Keratinocyte (primary cell): Measurements from ENCODE around the gene TNRC6A.

Source experiments
- EZH2 ChIP-seq: IDR thresholded peaks from one replicate; pipeline ENCODE4 v1.6.1; 2012; ENCODE audit warnings: inconsistent platforms, mild to moderate bottlenecking, low read length, moderate library complexity
- TF ChIP-seq, protein P1 (sequence below), 3 experiments: IDR thresholded peaks in 1 of 3; conservative IDR thresholded peaks in 1 of 3; optimal IDR thresholded peaks in 1 of 3; 2 replicates in 2 of 3; 3 replicates in 1 of 3; pipeline versions ENCODE3 to v1.5.1; 2011; ENCODE audit warnings: low read length in 3 of 3, mild to moderate bottlenecking in 3 of 3, moderate library complexity in 2 of 3, control low read depth in 1 of 3, inconsistent platforms in 1 of 3; ENCODE audit not compliant: insufficient read depth in 2 of 3; ENCODE audit errors: extremely low read depth in 1 of 3

GRCh38 chr16:24852281-24852721 lies 122.8 kb downstream of the TNRC6A start:
- TF ChIP-seq, protein P1, sequence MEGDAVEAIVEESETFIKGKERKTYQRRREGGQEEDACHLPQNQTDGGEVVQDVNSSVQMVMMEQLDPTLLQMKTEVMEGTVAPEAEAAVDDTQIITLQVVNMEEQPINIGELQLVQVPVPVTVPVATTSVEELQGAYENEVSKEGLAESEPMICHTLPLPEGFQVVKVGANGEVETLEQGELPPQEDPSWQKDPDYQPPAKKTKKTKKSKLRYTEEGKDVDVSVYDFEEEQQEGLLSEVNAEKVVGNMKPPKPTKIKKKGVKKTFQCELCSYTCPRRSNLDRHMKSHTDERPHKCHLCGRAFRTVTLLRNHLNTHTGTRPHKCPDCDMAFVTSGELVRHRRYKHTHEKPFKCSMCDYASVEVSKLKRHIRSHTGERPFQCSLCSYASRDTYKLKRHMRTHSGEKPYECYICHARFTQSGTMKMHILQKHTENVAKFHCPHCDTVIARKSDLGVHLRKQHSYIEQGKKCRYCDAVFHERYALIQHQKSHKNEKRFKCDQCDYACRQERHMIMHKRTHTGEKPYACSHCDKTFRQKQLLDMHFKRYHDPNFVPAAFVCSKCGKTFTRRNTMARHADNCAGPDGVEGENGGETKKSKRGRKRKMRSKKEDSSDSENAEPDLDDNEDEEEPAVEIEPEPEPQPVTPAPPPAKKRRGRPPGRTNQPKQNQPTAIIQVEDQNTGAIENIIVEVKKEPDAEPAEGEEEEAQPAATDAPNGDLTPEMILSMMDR (optimal IDR thresholded peaks at IDR 0.05 in 1 of 3, IDR thresholded peaks at IDR 0.05 in 1 of 3, conservative IDR thresholded peaks at IDR 0.05 in 1 of 3; ENCODE audit: extremely low read depth in 1 of 3, insufficient read depth in 2 of 3, low read length in 3 of 3) = no peak
- TF ChIP-seq EZH2 = no peak
